ENCODE results near the gene TSPAN31.

- TF ChIP-seq, protein P1, sequence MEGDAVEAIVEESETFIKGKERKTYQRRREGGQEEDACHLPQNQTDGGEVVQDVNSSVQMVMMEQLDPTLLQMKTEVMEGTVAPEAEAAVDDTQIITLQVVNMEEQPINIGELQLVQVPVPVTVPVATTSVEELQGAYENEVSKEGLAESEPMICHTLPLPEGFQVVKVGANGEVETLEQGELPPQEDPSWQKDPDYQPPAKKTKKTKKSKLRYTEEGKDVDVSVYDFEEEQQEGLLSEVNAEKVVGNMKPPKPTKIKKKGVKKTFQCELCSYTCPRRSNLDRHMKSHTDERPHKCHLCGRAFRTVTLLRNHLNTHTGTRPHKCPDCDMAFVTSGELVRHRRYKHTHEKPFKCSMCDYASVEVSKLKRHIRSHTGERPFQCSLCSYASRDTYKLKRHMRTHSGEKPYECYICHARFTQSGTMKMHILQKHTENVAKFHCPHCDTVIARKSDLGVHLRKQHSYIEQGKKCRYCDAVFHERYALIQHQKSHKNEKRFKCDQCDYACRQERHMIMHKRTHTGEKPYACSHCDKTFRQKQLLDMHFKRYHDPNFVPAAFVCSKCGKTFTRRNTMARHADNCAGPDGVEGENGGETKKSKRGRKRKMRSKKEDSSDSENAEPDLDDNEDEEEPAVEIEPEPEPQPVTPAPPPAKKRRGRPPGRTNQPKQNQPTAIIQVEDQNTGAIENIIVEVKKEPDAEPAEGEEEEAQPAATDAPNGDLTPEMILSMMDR (IDR thresholded peaks at IDR 0.05; ENCODE audit: insufficient read depth, low read depth, low read length), result no peak
- TF ChIP-seq EZH2 (IDR thresholded peaks at IDR 0.05; ENCODE audit: insufficient read depth, low read length), result no peak
Observed at GRCh38 chr12:57712701-57713100, 32.1 kb upstream of the TSPAN31 start.

Data from astrocyte (in vitro differentiated cells and primary cell).